CD4-positive, alpha-beta memory T cell (primary cell): Measurements from ENCODE around the gene OSER1. TPM values are rescaled to one million over a fixed set of nuclear protein-coding genes. Genes with fewer than 3 reads are reported as not detected.
A peak's percentile ranks its signal among the peaks of the same experiment; 100 is the strongest.

Source experiments
- CTCF ChIA-PET: fragments of 350-600 bp; sonication (Branson Sonifier 250); formaldehyde crosslinking; loops from one replicate; lab custom pipeline; 2021; ENCODE audit warnings: inconsistent platforms; ENCODE audit not compliant: partially characterized antibody; lab: Charles Lee
- POLR2A ChIA-PET: fragments of 350-600 bp; sonication (Branson Sonifier 250); formaldehyde crosslinking; loops from one replicate; lab custom pipeline; 2021; ENCODE audit not compliant: partially characterized antibody; lab: Charles Lee
- DNase-seq, 5 donors: peaks; one replicate each; pipeline versions ENCODE4 v3.0.0 to v3.0.0-alpha.2; 2020 to 2022; ENCODE audit warnings: mixed read lengths in 1 of 5
- H3K27ac ChIP-seq: one replicate; pipeline ENCODE4 v1.7.0; 2013; ENCODE audit warnings: low read depth, low read length
- H3K27me3 ChIP-seq: 2 replicates; pipeline ENCODE4 v1.7.0; 2013; ENCODE audit warnings: mild to moderate bottlenecking, low read length, moderate library complexity; ENCODE audit not compliant: insufficient read depth
- H3K36me3 ChIP-seq: 2 replicates; pipeline ENCODE4 v1.7.0; 2013; ENCODE audit warnings: mild to moderate bottlenecking, low read length, moderate library complexity; ENCODE audit not compliant: insufficient read depth
- H3K4me1 ChIP-seq: 2 replicates; pipeline ENCODE4 v1.7.0; 2013; ENCODE audit warnings: mild to moderate bottlenecking, low read length, moderate library complexity; ENCODE audit not compliant: insufficient read depth
- H3K4me3 ChIP-seq, 2 donors: one replicate each; pipeline ENCODE4 v1.7.0; 2013; ENCODE audit warnings: low read length in 2 of 2, mild to moderate bottlenecking in 1 of 2
- H3K9me3 ChIP-seq, 2 donors: one replicate each; pipeline ENCODE4 v1.7.0; 2013; ENCODE audit warnings: low read length in 2 of 2, control low read depth in 1 of 2; ENCODE audit not compliant: control insufficient read depth in 1 of 2
- H3K27ac Mint-ChIP-seq, 7 donors: one replicate each; pipeline ENCODE4 v1.8.0; 2020 to 2021; ENCODE audit warnings: mixed read lengths in 7 of 7, mild to moderate bottlenecking in 6 of 7, inconsistent platforms in 3 of 7, moderate library complexity in 3 of 7
- H3K27me3 Mint-ChIP-seq, 2 donors: one replicate each; pipeline ENCODE4 v1.8.0; 2020 to 2021; ENCODE audit warnings: mixed read lengths in 2 of 2
- H3K36me3 Mint-ChIP-seq, 2 donors: one replicate each; pipeline ENCODE4 v1.8.0; 2020 to 2021; ENCODE audit warnings: mixed read lengths in 2 of 2, inconsistent platforms in 1 of 2, mild to moderate bottlenecking in 1 of 2
- H3K4me1 Mint-ChIP-seq, 4 donors: one replicate each; pipeline ENCODE4 v1.8.0; 2020 to 2021; ENCODE audit warnings: mixed read lengths in 4 of 4, mild to moderate bottlenecking in 1 of 4
- H3K4me3 Mint-ChIP-seq, 8 donors: one replicate each; pipeline ENCODE4 v1.8.0; 2020 to 2021; ENCODE audit warnings: mixed read lengths in 8 of 8, mild to moderate bottlenecking in 7 of 8, moderate library complexity in 6 of 8, inconsistent platforms in 3 of 8
- H3K9me3 Mint-ChIP-seq, 8 donors: one replicate each; pipeline ENCODE4 v1.8.0; 2020 to 2021; ENCODE audit warnings: mixed read lengths in 8 of 8, mild to moderate bottlenecking in 5 of 8, inconsistent platforms in 3 of 8, moderate library complexity in 1 of 8
- intact Hi-C: fragments of 100-400 bp; cut with micrococcal nuclease; formaldehyde crosslinking; loops from one replicate; pipeline ENCODE4 v1.15.1; 2023
- polyA plus RNA-seq, 2 donors: library from polyadenylated mRNA; unstranded; fragments of 300-500 nt; fragmentation: Illumina TruSeq; gene quantifications; one replicate each; pipeline ENCODE4 v1.2.3, GENCODE V29; 2021
- total RNA-seq, 2 experiments: library from RNA; stranded (reverse); gene quantifications; one replicate each; pipeline ENCODE4 v1.2.3, GENCODE V29; 2021

OSER1 gene
- total and polyA plus RNA-seq, 4 experiments from 2014 or later = 35.5 to 63.3 (median 38.7) TPM

- Mint-ChIP-seq H3K27ac (peak overlapping the region in 1 of 7 donors; percentile 52), H3K4me3 (no peak overlapping the region), H3K36me3 (peaks cover 0 to 4% of the 10 kb centered on the region in 2 donors), H3K4me1 (peaks cover 1 to 11% (median 5%) of the 10 kb centered on the region in 4 donors), H3K9me3 (no peaks in the 10 kb centered on the region), H3K27me3 (peaks cover 30 to 46% of the 10 kb centered on the region in 2 donors)
- DNase-seq = no peak
- peaks cover 10% of the 10 kb centered on the region for H3K27me3 ChIP-seq
- no peaks in the 10 kb centered on the region for H3K4me1 ChIP-seq
- H3K9me3 ChIP-seq = no peaks in the 10 kb centered on the region
- ChIA-PET CTCF (no interaction called here), POLR2A (interaction anchor here (0.6 kb wide), 1 partner anchor 44 kb away, joined by 3 read pairs; no protein-coding TSS in a partner anchor)
- intact Hi-C loops = no loop called here
- no peak overlapping the region for H3K4me3 ChIP-seq
- H3K27ac ChIP-seq = no peak overlapping the region
- H3K36me3 ChIP-seq = no peaks in the 10 kb centered on the region
These were observed 27.7 kb downstream of the OSER1 start for GRCh38 chr20:44182863-44183262.

- H3K4me1 Mint-ChIP-seq = peaks cover 0 to 11% (median 2%) of the 10 kb centered on the region in 4 donors
- POLR2A ChIA-PET = interaction anchor here (0.6 kb wide), 1 partner anchor 43 kb away, joined by 3 read pairs; no protein-coding TSS in a partner anchor
- no peak overlapping the region for H3K27ac ChIP-seq
- no peaks in the 10 kb centered on the region for H3K9me3 ChIP-seq
- H3K27ac Mint-ChIP-seq = no peak overlapping the region
- no peaks in the 10 kb centered on the region for H3K9me3 Mint-ChIP-seq
- CTCF ChIA-PET = no interaction called here
- H3K27me3 ChIP-seq = peaks cover 9% of the 10 kb centered on the region
- H3K4me3 ChIP-seq = no peak overlapping the region
- no peak overlapping the region for H3K4me3 Mint-ChIP-seq
- H3K36me3 ChIP-seq = no peaks in the 10 kb centered on the region
- H3K27me3 Mint-ChIP-seq = peaks cover 30 to 42% of the 10 kb centered on the region in 2 donors
- DNase-seq = no peak
- intact Hi-C loops = no loop called here
- H3K4me1 ChIP-seq = no peaks in the 10 kb centered on the region
- H3K36me3 Mint-ChIP-seq = peaks cover 0 to 4% of the 10 kb centered on the region in 2 donors
These were observed 28.3 kb downstream of the OSER1 start for GRCh38 chr20:44182135-44182765.

DNA sequence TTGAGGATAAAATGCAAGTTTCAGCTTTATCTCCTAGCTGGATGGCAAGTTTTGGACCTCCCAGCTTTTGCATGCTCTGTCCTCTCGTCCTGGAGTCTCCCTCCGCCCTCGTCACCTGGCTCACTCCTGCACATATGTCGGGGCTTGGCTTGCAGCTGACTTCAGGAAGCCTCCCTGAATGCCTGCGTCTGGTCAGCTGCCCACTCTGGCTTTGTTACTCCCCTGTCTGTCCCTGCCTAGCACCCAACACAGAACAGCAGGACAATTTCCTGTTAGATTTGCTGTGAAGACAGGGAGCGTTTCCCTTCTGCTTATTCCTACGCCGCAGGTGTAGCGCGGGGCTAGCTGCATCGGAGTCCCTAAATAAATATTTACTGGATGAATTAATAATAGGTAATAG is 29.0 kb downstream of the OSER1 start:
- DNase-seq = no peak
- peak overlapping the region in 1 of 7 donors; percentile 45 for H3K27ac Mint-ChIP-seq
- peaks cover 27 to 40% of the 10 kb centered on the region in 2 donors for H3K27me3 Mint-ChIP-seq
- H3K4me1 Mint-ChIP-seq = peaks cover 0 to 9% (median under 1%) of the 10 kb centered on the region in 4 donors
- H3K27ac ChIP-seq = no peak overlapping the region
- no peaks in the 10 kb centered on the region for H3K4me1 ChIP-seq
- no peak overlapping the region for H3K4me3 ChIP-seq
- H3K4me3 Mint-ChIP-seq = no peak overlapping the region
- no peaks in the 10 kb centered on the region for H3K9me3 ChIP-seq
- no peaks in the 10 kb centered on the region for H3K9me3 Mint-ChIP-seq
- peaks cover 3% of the 10 kb centered on the region for H3K27me3 ChIP-seq
- H3K36me3 Mint-ChIP-seq = peaks cover 0 to 4% of the 10 kb centered on the region in 2 donors
- H3K36me3 ChIP-seq = no peaks in the 10 kb centered on the region
- intact Hi-C loops = no loop called here
- CTCF ChIA-PET = interaction anchor here (3.9 kb wide), 1 partner anchor 8 kb away, joined by 23 read pairs; no protein-coding TSS in a partner anchor
- POLR2A ChIA-PET = no interaction called here

DNA sequence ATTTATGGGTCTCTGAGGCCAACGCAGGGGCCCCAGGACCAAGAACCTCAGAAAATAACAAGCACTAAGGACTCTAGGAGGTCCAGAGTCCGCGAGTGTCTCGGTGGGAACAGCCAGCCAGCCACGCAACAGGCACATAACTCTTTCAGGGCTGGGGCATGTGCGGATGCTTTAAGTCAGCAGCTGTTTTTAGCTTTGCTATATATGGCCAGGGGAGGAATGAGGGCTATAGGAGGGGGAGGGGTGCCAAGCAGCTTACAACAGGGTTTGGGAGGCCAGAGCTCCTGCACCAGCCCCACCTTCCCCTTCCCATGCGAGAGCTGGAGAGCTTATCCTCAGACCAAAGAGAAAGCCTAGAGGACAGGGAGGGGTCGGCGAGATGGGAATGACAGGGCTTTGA is 29.8 kb downstream of the OSER1 start:
- Histone ChIP-seq H3K9me3 (no peaks in the 10 kb centered on the region), H3K27me3 (no peaks in the 10 kb centered on the region), H3K4me1 (no peaks in the 10 kb centered on the region), H3K36me3 (no peaks in the 10 kb centered on the region), H3K27ac (no peak overlapping the region), H3K4me3 (no peak overlapping the region)
- Mint-ChIP-seq H3K36me3 (peaks cover 0 to 4% of the 10 kb centered on the region in 2 donors), H3K27ac (no peak overlapping the region), H3K4me1 (peaks cover 0 to 2% (median under 1%) of the 10 kb centered on the region in 4 donors), H3K4me3 (no peak overlapping the region), H3K27me3 (peaks cover 24 to 35% of the 10 kb centered on the region in 2 donors), H3K9me3 (no peaks in the 10 kb centered on the region)
- no peak for DNase-seq
- POLR2A ChIA-PET = no interaction called here
- intact Hi-C loops = no loop called here
- CTCF ChIA-PET = interaction anchor here (0.7 to 3.9 kb wide), 2 partner anchors 9 to 14 kb away, joined by 3 to 23 read pairs; no protein-coding TSS in a partner anchor

DNA sequence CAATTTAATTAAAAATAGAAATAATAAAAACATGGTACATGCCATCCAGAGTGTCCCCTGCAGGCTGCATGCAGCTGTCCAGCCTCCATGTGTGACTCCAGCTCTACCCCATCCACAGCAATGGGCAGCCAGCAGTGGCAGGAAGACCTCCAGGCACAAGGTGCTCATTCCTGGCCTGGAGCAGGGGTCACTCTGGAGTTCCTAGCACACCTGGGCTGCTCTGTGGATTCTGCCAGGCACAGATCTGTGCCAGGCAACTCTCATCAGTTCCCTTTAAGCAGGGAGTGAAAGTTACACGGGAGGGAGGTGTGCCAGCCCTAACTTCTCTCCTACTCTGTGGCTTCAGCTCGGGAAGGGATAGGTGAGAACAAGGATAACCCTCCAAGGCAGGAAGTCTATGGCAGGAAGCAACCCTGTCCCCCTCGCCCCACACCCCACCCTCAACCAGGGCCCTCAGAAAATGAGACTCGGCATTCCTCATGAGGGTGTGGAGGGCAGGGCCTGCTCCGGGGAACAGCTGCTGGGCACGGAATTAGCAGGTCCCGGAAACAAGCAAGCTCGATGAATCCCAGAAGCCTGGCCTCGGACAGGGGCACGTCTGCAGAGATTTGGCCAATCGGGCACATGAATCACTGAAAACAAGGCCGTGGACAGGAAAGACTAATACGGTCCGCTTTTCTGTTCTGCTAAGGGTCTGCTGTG is 33.6 kb downstream of the OSER1 start:
- peaks cover 21 to 31% of the 10 kb centered on the region in 2 donors for H3K27me3 Mint-ChIP-seq
- H3K4me3 ChIP-seq = no peak overlapping the region
- peak overlapping the region in 1 of 7 donors; percentile 30 for H3K27ac Mint-ChIP-seq
- peaks cover 2% of the 10 kb centered on the region for H3K27me3 ChIP-seq
- no peaks in the 10 kb centered on the region for H3K4me1 ChIP-seq
- H3K27ac ChIP-seq = no peak overlapping the region
- H3K4me1 Mint-ChIP-seq = peaks cover 0 to 2% (median 0%) of the 10 kb centered on the region in 4 donors
- no peaks in the 10 kb centered on the region for H3K36me3 ChIP-seq
- no peaks in the 10 kb centered on the region for H3K9me3 Mint-ChIP-seq
- no peak for DNase-seq
- ChIA-PET POLR2A (no interaction called here), CTCF (interaction anchor here (0.8 to 1.2 kb wide), 2 partner anchors 13 to 60 kb away, joined by 3 read pairs; no protein-coding TSS in a partner anchor)
- no peaks in the 10 kb centered on the region for H3K36me3 Mint-ChIP-seq
- intact Hi-C loops = no loop called here
- H3K4me3 Mint-ChIP-seq = no peak overlapping the region
- no peaks in the 10 kb centered on the region for H3K9me3 ChIP-seq

DNA sequence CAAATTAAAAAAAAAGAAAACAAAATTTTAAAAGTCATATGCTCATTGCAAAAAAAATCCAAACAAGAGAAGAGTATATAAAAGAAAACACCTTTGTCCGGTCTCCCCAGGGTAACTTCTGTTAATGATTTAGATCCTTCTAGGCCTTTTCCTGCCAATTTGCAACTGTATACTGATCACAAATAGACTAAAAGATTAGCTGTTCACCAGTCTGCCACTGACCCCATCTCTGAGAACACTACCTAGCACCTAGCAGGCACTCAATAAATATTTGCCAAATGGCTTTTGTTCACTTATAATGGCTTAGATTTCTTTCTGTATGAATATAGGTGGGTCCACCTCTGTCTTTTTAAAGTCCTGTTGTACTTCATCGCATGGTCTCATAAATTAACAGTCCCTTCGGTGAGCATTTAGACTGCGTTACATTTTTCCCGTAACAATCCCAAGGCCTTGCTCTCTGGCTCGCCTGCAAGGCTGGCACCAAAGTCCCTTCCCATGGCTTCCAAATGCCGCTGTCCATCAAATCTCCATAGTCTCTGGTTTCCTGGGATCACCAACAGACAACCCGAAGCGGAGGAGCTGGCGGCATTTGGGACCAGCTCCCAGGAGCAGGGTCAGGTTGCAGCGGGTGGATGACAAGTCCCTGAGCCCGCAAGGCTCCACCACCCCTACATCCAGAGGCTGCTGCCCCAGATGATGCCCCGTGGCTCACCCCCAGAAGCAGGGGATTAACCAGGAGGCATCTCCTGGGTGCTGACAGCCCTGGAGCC is 35.4 kb downstream of the OSER1 start:
- Histone ChIP-seq H3K9me3 (no peaks in the 10 kb centered on the region), H3K4me3 (no peak overlapping the region), H3K27ac (no peak overlapping the region), H3K4me1 (no peaks in the 10 kb centered on the region), H3K36me3 (no peaks in the 10 kb centered on the region), H3K27me3 (peaks cover 8% of the 10 kb centered on the region)
- peaks cover 0 to 2% (median 0%) of the 10 kb centered on the region in 4 donors for H3K4me1 Mint-ChIP-seq
- ChIA-PET POLR2A (no interaction called here), CTCF (no interaction called here)
- no peak overlapping the region for H3K4me3 Mint-ChIP-seq
- no peaks in the 10 kb centered on the region for H3K36me3 Mint-ChIP-seq
- H3K27ac Mint-ChIP-seq = no peak overlapping the region
- intact Hi-C loops = no loop called here
- no peak for DNase-seq
- peaks cover 21 to 29% of the 10 kb centered on the region in 2 donors for H3K27me3 Mint-ChIP-seq
- H3K9me3 Mint-ChIP-seq = peaks cover 0 to 2% (median 0%) of the 10 kb centered on the region in 8 donors
